Colonic mucosa (tissue), 4 donors: ENCODE data around the gene AFAP1L2. TPM values are rescaled to one million over a fixed set of nuclear protein-coding genes. Genes with fewer than 3 reads are reported as not detected.

Experiments used
- DNase-seq: peaks from one replicate; pipeline ENCODE4 v3.0.0-alpha.2; 2020
- H3K27ac ChIP-seq: fragments of 200-600 bp; one replicate; pipeline ENCODE4 v1.8.0; 2021
- H3K27me3 ChIP-seq: fragments of 200-600 bp; one replicate; pipeline ENCODE4 v1.8.0; 2021
- H3K36me3 ChIP-seq: fragments of 200-600 bp; one replicate; pipeline ENCODE4 v1.8.0; 2021
- H3K4me1 ChIP-seq: fragments of 200-600 bp; one replicate; pipeline ENCODE4 v1.8.0; 2021; ENCODE audit warnings: mild to moderate bottlenecking
- H3K4me3 ChIP-seq: fragments of 200-600 bp; one replicate; pipeline ENCODE4 v1.8.0; 2021
- H3K9ac ChIP-seq, 2 donors: one replicate each; pipeline ENCODE4 v1.7.0; 2013; ENCODE audit warnings: control low read depth in 2 of 2, low read depth in 2 of 2, low read length in 2 of 2
- H3K9me3 ChIP-seq: fragments of 200-600 bp; one replicate; pipeline ENCODE4 v1.8.0; 2021
- intact Hi-C: fragments of 100-400 bp; cut with DNase I; formaldehyde crosslinking; loops from one replicate; pipeline ENCODE4 v1.14.1; 2022
- total RNA-seq, 2 donors: library from RNA; stranded (reverse); fragmentation: NEBNext Ultra II Directional in 1 of 2; extraction: Animal tissue kit (Norgen Biotek cat#: 25700) in 1 of 2; gene quantifications; one replicate each; pipeline ENCODE4 v1.2.1, GENCODE V29; 2021
- TF ChIP-seq, protein P1 (sequence below): fragments of 200-600 bp; IDR thresholded peaks from one replicate; pipeline ENCODE4 v1.8.0; 2022; ENCODE audit warnings: antibody characterized with exemption, mild to moderate bottlenecking
- donor health status: healthy.
- donor health status: DM: no; HTN: no; CAD: no.
- donor health status: DM: no; HTN: no; CAD: no.

Gene AFAP1L2
- total RNA-seq, 2 donors from 2014 or later = 7.9 to 13.7 TPM

DNA sequence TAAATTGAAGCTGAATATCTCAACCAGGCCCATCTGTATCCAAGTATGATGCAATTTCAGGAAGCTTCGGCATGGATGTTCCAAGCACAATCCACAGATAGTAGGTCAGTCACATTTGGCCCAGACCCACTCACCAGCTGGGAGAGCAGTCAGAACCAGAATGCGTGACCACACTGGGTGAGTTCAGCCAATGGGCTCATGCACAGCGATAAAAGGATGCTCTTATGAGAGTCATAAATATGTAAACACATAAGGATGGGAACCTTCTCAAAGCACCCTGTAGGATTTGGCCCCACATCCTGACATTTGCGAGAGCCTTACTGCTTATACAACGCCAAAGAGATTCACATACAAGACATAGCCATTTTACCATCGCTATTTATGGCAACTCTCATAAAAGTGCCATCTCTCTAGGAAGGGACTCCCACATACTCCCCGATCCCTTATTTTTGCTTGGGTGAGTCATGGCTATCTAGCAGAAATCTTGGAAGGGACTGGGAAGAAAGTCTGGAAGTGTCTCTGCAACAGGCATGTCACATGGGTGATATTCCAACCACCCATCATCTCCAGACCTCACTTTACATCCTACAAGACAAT, 3.0 kb downstream of the AFAP1L2 start:
- intact Hi-C loops = no loop called here
- H3K4me1 ChIP-seq = no peaks in the 10 kb centered on the region
- DNase-seq = peak; percentile 59

DNA sequence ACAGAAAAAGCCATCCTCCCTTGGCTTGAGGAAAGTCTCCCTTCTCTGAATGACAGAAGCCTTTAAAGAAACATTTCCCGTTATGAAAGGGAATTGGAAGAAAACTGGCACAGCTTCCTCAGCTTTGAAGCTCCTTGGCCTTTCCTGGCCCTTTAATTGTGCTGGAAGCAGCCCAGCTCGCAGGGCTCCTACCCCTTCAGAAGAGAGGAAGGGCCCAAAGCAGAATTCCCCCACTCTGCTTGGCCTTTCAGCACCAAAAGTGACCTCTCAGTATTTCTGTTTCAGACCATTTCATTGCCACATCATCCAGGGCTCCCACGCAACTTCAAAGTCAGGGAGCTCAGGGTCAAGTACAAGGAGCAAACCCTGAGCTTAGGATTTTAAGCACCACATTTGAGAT, 4.2 kb downstream of the AFAP1L2 start:
- TF ChIP-seq, protein P1, sequence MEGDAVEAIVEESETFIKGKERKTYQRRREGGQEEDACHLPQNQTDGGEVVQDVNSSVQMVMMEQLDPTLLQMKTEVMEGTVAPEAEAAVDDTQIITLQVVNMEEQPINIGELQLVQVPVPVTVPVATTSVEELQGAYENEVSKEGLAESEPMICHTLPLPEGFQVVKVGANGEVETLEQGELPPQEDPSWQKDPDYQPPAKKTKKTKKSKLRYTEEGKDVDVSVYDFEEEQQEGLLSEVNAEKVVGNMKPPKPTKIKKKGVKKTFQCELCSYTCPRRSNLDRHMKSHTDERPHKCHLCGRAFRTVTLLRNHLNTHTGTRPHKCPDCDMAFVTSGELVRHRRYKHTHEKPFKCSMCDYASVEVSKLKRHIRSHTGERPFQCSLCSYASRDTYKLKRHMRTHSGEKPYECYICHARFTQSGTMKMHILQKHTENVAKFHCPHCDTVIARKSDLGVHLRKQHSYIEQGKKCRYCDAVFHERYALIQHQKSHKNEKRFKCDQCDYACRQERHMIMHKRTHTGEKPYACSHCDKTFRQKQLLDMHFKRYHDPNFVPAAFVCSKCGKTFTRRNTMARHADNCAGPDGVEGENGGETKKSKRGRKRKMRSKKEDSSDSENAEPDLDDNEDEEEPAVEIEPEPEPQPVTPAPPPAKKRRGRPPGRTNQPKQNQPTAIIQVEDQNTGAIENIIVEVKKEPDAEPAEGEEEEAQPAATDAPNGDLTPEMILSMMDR = no peak
- no peak for DNase-seq
- H3K4me1 ChIP-seq = no peaks in the 10 kb centered on the region
- H3K9me3 ChIP-seq = no peaks in the 10 kb centered on the region
- no peaks in the 10 kb centered on the region for H3K36me3 ChIP-seq
- H3K27ac ChIP-seq = no peak overlapping the region
- H3K27me3 ChIP-seq = peaks cover 14% of the 10 kb centered on the region
- intact Hi-C loops = no loop called here
- H3K4me3 ChIP-seq = no peak overlapping the region
- no peak overlapping the region for H3K9ac ChIP-seq

More for the DNA sequence above, 3.0 kb downstream of the AFAP1L2 start:
- Histone ChIP-seq H3K9ac (no peak overlapping the region), H3K36me3 (no peaks in the 10 kb centered on the region), H3K27ac (peak overlapping the region; percentile 4), H3K9me3 (no peaks in the 10 kb centered on the region), H3K27me3 (peaks cover 14% of the 10 kb centered on the region), H3K4me3 (no peak overlapping the region)
- TF ChIP-seq, protein P1 = no peak

DNA sequence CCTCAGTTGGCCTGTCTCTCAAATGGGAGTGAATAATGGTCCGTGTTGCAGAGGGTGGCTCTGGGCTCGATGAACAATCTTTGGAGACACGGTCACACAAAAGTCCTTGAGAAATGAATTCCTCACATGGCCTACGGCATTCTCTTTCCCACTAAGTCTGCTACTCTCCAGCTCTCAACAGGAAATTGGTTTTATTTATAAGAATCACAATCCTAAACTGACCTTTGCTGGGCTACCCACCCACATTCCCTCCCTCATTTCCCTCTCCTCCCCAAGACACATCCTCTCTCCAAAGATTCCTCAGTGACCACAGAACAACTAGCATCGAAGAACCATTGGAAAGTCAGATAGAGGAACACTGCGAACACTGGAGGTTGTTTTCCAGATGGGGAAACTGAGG, 4.7 kb downstream of the AFAP1L2 start:
- Histone ChIP-seq H3K9me3 (no peaks in the 10 kb centered on the region), H3K36me3 (no peaks in the 10 kb centered on the region), H3K4me3 (no peak overlapping the region), H3K27me3 (peaks cover 14% of the 10 kb centered on the region), H3K9ac (no peak overlapping the region), H3K27ac (no peak overlapping the region), H3K4me1 (no peaks in the 10 kb centered on the region)
- intact Hi-C loops = no loop called here
- TF ChIP-seq, protein P1 = no peak
- DNase-seq = no peak

DNA sequence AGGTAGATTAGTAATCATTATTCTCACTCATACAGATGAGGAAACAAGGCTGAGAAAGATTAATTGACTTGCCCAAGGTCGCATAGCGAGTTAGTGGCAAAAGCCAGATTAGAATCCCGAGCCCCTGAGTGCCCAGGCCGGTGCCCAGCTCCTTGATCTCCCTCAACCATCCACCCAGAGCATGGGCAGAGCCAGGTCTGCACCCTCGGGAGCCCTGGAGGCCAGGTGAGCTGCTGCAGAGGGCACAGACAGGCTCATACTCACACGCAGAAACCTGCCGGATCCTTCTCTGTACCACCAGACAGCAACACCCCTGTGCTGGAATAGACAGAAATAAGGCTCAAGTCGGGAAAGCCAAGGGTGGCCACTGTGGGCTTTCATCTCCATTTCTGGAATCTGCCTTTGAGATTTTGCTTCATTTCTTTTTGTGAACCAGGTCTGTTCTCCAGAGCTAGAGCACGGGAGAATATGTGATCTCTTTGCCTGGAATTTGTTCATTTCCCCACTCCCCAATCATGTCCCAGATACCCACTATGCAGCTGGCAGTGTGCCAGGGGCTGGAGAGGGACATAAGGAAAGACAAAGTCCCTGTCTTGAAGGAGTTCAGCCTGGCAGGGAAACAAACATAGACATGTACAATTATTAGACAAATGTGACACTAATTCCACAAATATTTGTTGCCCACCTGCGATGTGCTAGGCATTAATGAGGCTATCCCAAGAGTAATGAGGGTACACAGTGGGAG, 5.5 kb downstream of the AFAP1L2 start:
- Histone ChIP-seq H3K27me3 (peaks cover 9% of the 10 kb centered on the region), H3K9ac (no peak overlapping the region), H3K27ac (no peak overlapping the region), H3K4me3 (no peak overlapping the region), H3K4me1 (no peaks in the 10 kb centered on the region), H3K9me3 (no peaks in the 10 kb centered on the region), H3K36me3 (no peaks in the 10 kb centered on the region)
- no peak for DNase-seq
- intact Hi-C loops = no loop called here
- TF ChIP-seq, protein P1 = no peak

DNA sequence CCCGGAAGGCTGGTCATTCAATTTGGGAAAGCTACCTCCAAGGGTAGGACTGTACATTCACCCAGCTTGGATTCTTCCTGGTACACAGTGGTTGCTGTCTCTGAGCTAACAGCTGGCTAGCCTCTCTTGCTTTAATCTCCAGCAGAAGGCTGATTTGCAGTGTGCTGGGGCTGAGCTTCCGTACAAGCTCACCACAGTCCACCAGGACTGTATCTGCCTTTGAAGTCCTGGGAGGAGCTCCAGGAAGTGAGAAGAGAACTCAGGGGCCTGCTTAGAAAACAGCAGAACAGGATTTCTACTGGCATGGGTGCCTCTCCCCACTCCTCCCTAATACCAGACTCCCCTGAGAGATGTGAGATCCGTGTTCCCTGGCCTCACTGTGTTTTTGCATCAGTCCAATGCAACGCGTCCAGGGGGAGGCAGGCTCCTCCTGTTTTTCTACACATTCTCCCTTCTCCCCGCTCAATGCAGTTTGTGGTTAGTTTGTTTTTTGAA, 6.6 kb downstream of the AFAP1L2 start:
- intact Hi-C loops = no loop called here
- TF ChIP-seq, protein P1 = no peak
- Histone ChIP-seq H3K36me3 (no peaks in the 10 kb centered on the region), H3K27me3 (peaks cover under 1% of the 10 kb centered on the region), H3K9me3 (no peaks in the 10 kb centered on the region), H3K27ac (peak overlapping the region; percentile 4), H3K4me1 (no peaks in the 10 kb centered on the region), H3K9ac (peak overlapping the region in 1 of 2 donors; percentile 12), H3K4me3 (no peak overlapping the region)
- DNase-seq = no peak
